SK-N-SH (cell line): ENCODE measurements around the gene RNFT1. TPM values are rescaled to one million over a fixed set of nuclear protein-coding genes. Genes with fewer than 3 reads are reported as not detected.
"Not testable (repeated sequence)": the region's sequence is repeated elsewhere in the genome, so short reads cannot be mapped to it uniquely, and the experiment has no call there.

ENCODE experiments used
- CTCF ChIA-PET: fragments of 300-600, 350-600 bp; formaldehyde crosslinking; extraction: SDS; loops from one replicate; lab custom pipeline; 2021; lab: Yijun Ruan, JAX
- POLR2A ChIA-PET: fragments of 350-600 bp; sonication (Branson Sonifier 250); formaldehyde crosslinking; extraction: SDS; loops from one replicate; lab custom pipeline; 2020; ENCODE audit warnings: antibody characterized with exemption, inconsistent platforms; lab: Yijun Ruan, JAX
- DNase-seq: peaks from one replicate; pipeline ENCODE4 v3.0.0; 2012
- H2AFZ ChIP-seq: fragments of 200-600 bp; sonication (generic); 2 replicates; pipeline ENCODE4 v1.8.1; 2016; ENCODE audit warnings: antibody characterized with exemption, mild to moderate bottlenecking, low read depth
- H3F3A ChIP-seq: fragments of 200-600 bp; sonication (generic); replicated peaks from 2 replicates; pipeline ENCODE3; 2016; ENCODE audit warnings: antibody characterized with exemption, mild to moderate bottlenecking; ENCODE audit not compliant: insufficient read depth
- H3K27ac ChIP-seq, 2 experiments: fragments of 200-500 bp in 1 of 2; fragments of 200-600 bp in 1 of 2; sonication (Bioruptor generic) in 1 of 2; sonication (generic), shearing (Covaris generic) in 1 of 2; 2 replicates each; pipeline versions ENCODE4 v1.5.1 to v1.6.1; 2014 to 2016; ENCODE audit warnings: low read depth in 2 of 2, inconsistent platforms in 1 of 2, low read length in 1 of 2, mild to moderate bottlenecking in 1 of 2, mixed read lengths in 1 of 2
- H3K27me3 ChIP-seq: fragments of 200-600 bp; sonication (generic), shearing (Covaris generic); 2 replicates; pipeline ENCODE4 v1.6.1; 2016; ENCODE audit warnings: mixed run types; ENCODE audit not compliant: insufficient read depth
- H3K36me3 ChIP-seq, 2 experiments: fragments of 200-500 bp in 1 of 2; fragments of 200-600 bp in 1 of 2; sonication (Bioruptor generic) in 1 of 2; sonication (generic) in 1 of 2; replicated peaks in 1 of 2; 2 replicates each; pipeline versions ENCODE3 to v1.5.1; 2014 to 2016; ENCODE audit warnings: low read length in 1 of 2, mild to moderate bottlenecking in 1 of 2; ENCODE audit not compliant: insufficient read depth in 2 of 2, control insufficient read depth in 1 of 2
- H3K4me1 ChIP-seq, 2 experiments: fragments of 200-500 bp in 1 of 2; fragments of 200-600 bp in 1 of 2; sonication (Bioruptor generic) in 1 of 2; sonication (generic), shearing (Covaris generic) in 1 of 2; 2 replicates each; pipeline versions ENCODE4 v1.5.1 to v1.6.1; 2014 to 2016; ENCODE audit warnings: low read depth in 1 of 2, low read length in 1 of 2, mixed run types in 1 of 2; ENCODE audit not compliant: insufficient read depth in 2 of 2, control insufficient read depth in 1 of 2
- H3K4me2 ChIP-seq: fragments of 200-600 bp; sonication (generic), shearing (Covaris generic); 2 replicates; pipeline ENCODE4 v1.6.1; 2017; ENCODE audit warnings: mixed run types
- H3K4me3 ChIP-seq, 2 experiments: fragments of 200-500 bp in 1 of 2; fragments of 200-600 bp in 1 of 2; sonication (Bioruptor generic) in 1 of 2; sonication (generic), shearing (Covaris generic) in 1 of 2; 2 replicates each; pipeline versions ENCODE4 v1.5.1 to v1.8.1; 2014 to 2016; ENCODE audit warnings: low read depth in 2 of 2, inconsistent platforms in 1 of 2, low read length in 1 of 2, mild to moderate bottlenecking in 1 of 2, mixed read lengths in 1 of 2, moderate library complexity in 1 of 2
- H3K79me2 ChIP-seq: fragments of 200-600 bp; sonication (generic); 2 replicates; pipeline ENCODE4 v1.8.1; 2017; ENCODE audit warnings: mild to moderate bottlenecking; ENCODE audit not compliant: insufficient read depth
- H3K9ac ChIP-seq: fragments of 200-600 bp; sonication (generic); 2 replicates; pipeline ENCODE4 v1.6.1; 2017; ENCODE audit warnings: mixed run types
- H3K9me2 ChIP-seq: fragments of 200-600 bp; sonication (generic); 2 replicates; pipeline ENCODE4 v1.6.1; 2017; ENCODE audit warnings: mixed run types
- H3K9me3 ChIP-seq: fragments of 200-600 bp; sonication (generic); 2 replicates; pipeline ENCODE4 v1.6.1; 2017; ENCODE audit warnings: mixed run types, mild to moderate bottlenecking, moderate library complexity
- H4K20me1 ChIP-seq: fragments of 200-600 bp; sonication (generic); 2 replicates; pipeline ENCODE4 v1.6.1; 2017; ENCODE audit warnings: mild to moderate bottlenecking, mixed run types; ENCODE audit not compliant: insufficient read depth
- CHD2 ChIP-seq: fragments of 150-350 bp; IDR thresholded peaks from 2 replicates; pipeline ENCODE4 v1.6.1; 2018; ENCODE audit warnings: low read length; ENCODE audit not compliant: partially characterized antibody
- FOXM1 ChIP-seq: IDR thresholded peaks from 2 replicates; pipeline ENCODE4 v1.4.0; 2012; ENCODE audit warnings: low read depth, mild to moderate bottlenecking
- IRF3 ChIP-seq: fragments of 150-350 bp; IDR thresholded peaks from 2 replicates; pipeline ENCODE4 v1.6.1; 2016; ENCODE audit warnings: mild to moderate bottlenecking, low read depth, low read length
- RCOR1 ChIP-seq: fragments of 150-350 bp; IDR thresholded peaks from 2 replicates; pipeline ENCODE4 v1.6.1; 2017; ENCODE audit warnings: antibody characterized with exemption, low read length
- WGBS: methylation state at CpG from one replicate; pipeline ENCODE4 v1.1.6; 2017; ENCODE audit warnings: low lambda C conversion rate; 5-methylcytosine and 5-hydroxymethylcytosine counted together
- polyA plus RNA-seq, 3 experiments: library from polyadenylated mRNA; depleted of rRNA; stranded (reverse); fragments of >200 nt; gene quantifications; 2 replicates each; pipeline ENCODE4 v1.2.3, GENCODE V29; 2012

The RNFT1 gene
- polyA plus RNA-seq, 1 of the 3 experiments (the other 2 are of a cell fraction): 11.8 TPM

GRCh38 chr17:59996608-59997007 is 32.1 kb upstream of the RNFT1 start:
- H3K4me1 ChIP-seq, H3K36me3 ChIP-seq, H2AFZ ChIP-seq, H3K4me2 ChIP-seq, H3K4me3 ChIP-seq, H3K27me3 ChIP-seq, H4K20me1 ChIP-seq, DNase-seq, H3K79me2 ChIP-seq, POLR2A ChIA-PET, H3K9me2 ChIP-seq, H3F3A ChIP-seq, H3K27ac ChIP-seq, H3K9me3 ChIP-seq, CTCF ChIA-PET, H3K9ac ChIP-seq: not testable (repeated sequence)
- 58% methylated on average over 3 of the region's 3 CpGs for WGBS

GRCh38 chr17:59975166-59975565 is 10.6 kb upstream of the RNFT1 start:
- H2AFZ ChIP-seq, H3K4me1 ChIP-seq, H3F3A ChIP-seq, CTCF ChIA-PET, H3K27me3 ChIP-seq, H3K79me2 ChIP-seq, H3K9ac ChIP-seq, DNase-seq, H3K27ac ChIP-seq, POLR2A ChIA-PET, H3K4me3 ChIP-seq, H3K4me2 ChIP-seq, H3K36me3 ChIP-seq, H4K20me1 ChIP-seq, H3K9me2 ChIP-seq, H3K9me3 ChIP-seq: not testable (repeated sequence)
- 80% methylated on average over 6 of the region's 6 CpGs for WGBS

GRCh38 chr17:59973483-59973882 is 8.9 kb upstream of the RNFT1 start:
- H3K9ac ChIP-seq, H3K27ac ChIP-seq, H3F3A ChIP-seq, H3K4me3 ChIP-seq, DNase-seq, H4K20me1 ChIP-seq, H3K9me3 ChIP-seq, H3K27me3 ChIP-seq, H3K4me2 ChIP-seq, H3K36me3 ChIP-seq, POLR2A ChIA-PET, H3K4me1 ChIP-seq, H2AFZ ChIP-seq, H3K79me2 ChIP-seq, H3K9me2 ChIP-seq: not testable (repeated sequence)
- WGBS: 84% methylated on average over 8 of the region's 8 CpGs
- CTCF ChIA-PET: interaction anchor here (1.9 kb wide), 1 partner anchor 59 kb away, joined by 5 read pairs; no protein-coding TSS in a partner anchor

GRCh38 chr17:59972778-59973177 is 8.2 kb upstream of the RNFT1 start:
- Histone ChIP-seq H3K4me2 (no peak overlapping the region), H3F3A (no peaks in the 10 kb centered on the region), H2AFZ (no peak overlapping the region), H3K9ac (no peak overlapping the region), H3K4me1 (no peaks in the 10 kb centered on the region), H3K27ac (no peak overlapping the region), H4K20me1 (no peaks in the 10 kb centered on the region), H3K9me3 (no peaks in the 10 kb centered on the region), H3K4me3 (no peak overlapping the region), H3K9me2 (no peaks in the 10 kb centered on the region), H3K36me3 (no peaks in the 10 kb centered on the region), H3K27me3 (no peaks in the 10 kb centered on the region), H3K79me2 (no peaks in the 10 kb centered on the region)
- ChIA-PET POLR2A (no interaction called here), CTCF (interaction anchor here (1.9 kb wide), 1 partner anchor 59 kb away, joined by 5 read pairs; no protein-coding TSS in a partner anchor)
- no peak for DNase-seq
- 92% methylated on average over 1 of the region's 1 CpG for whole genome bisulfite sequencing
- TF ChIP-seq FOXM1: no peak
- no peak for TF ChIP-seq CHD2
- no peak for TF ChIP-seq IRF3
- TF ChIP-seq RCOR1: no peak

- H3K36me3 ChIP-seq, H3F3A ChIP-seq, H3K4me3 ChIP-seq, H2AFZ ChIP-seq, H3K4me1 ChIP-seq, POLR2A ChIA-PET, H3K27me3 ChIP-seq, H3K9me3 ChIP-seq, DNase-seq, H4K20me1 ChIP-seq, H3K4me2 ChIP-seq, H3K9me2 ChIP-seq, H3K27ac ChIP-seq, H3K9ac ChIP-seq, H3K79me2 ChIP-seq: not testable (repeated sequence)
- CTCF ChIA-PET: interaction anchor here (0.9 to 1.9 kb wide), 2 partner anchors 58 to 65 kb away, joined by 3 to 5 read pairs; no protein-coding TSS in a partner anchor
- 84% methylated on average over 2 of the region's 2 CpGs for WGBS
Measured at GRCh38 chr17:59971771-59972170, 7.2 kb upstream of the RNFT1 start.
